Nephron (organoid): ENCODE measurements around the gene MAST3.
"Not testable (repeated sequence)": the region's sequence is repeated elsewhere in the genome, so short reads cannot be mapped to it uniquely, and the experiment has no call there.

Source experiments
- H3K27ac Mint-ChIP-seq, 3 experiments: 2 replicates each; pipeline ENCODE4 v1.8.0; 2020; ENCODE audit warnings: mixed read lengths in 3 of 3, mild to moderate bottlenecking in 2 of 3, moderate library complexity in 1 of 3
- H3K27me3 Mint-ChIP-seq: 2 replicates; pipeline ENCODE4 v1.8.0; 2021; ENCODE audit warnings: low read depth, mild to moderate bottlenecking, moderate library complexity, mixed read lengths
- H3K36me3 Mint-ChIP-seq: 2 replicates; pipeline ENCODE4 v1.8.0; 2020; ENCODE audit warnings: low read depth, mixed read lengths
- H3K4me1 Mint-ChIP-seq: 2 replicates; pipeline ENCODE4 v1.8.0; 2020; ENCODE audit warnings: mixed read lengths
- H3K4me3 Mint-ChIP-seq, 3 experiments: 2 replicates each; pipeline ENCODE4 v1.8.0; 2020; ENCODE audit warnings: mild to moderate bottlenecking in 3 of 3, mixed read lengths in 3 of 3, moderate library complexity in 2 of 3
- H3K9me3 Mint-ChIP-seq: 2 replicates; pipeline ENCODE4 v1.8.0; 2020; ENCODE audit warnings: mixed read lengths
- CTCF ChIP-seq, 3 experiments: fragments of 200-600 bp; sonication (generic); IDR thresholded peaks; one replicate each; pipeline ENCODE4 v1.5.0; 2021; ENCODE audit warnings: antibody characterized with exemption in 3 of 3; ENCODE audit not compliant: unreplicated experiment in 3 of 3

The MAST3 gene

DNA sequence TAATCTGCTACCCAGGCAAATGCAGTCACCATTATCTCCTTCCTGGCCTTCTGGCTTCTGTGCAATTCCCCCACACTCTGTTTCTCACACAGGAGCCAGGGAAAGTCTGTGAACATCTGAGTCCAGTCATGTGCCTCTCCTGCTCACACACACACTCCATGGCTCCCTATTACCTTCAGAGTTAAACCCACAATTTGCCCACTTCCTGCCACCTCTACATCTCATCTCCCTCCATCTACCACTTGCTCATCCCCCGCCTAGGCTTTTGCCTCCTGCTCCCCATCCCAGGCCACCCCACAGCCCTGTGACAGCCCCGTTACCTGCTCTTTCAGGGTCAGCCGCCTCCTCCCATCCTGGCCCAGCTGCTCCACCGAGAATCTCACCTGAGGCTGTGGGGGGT, 24.4 kb upstream of the MAST3 start:
- TF ChIP-seq CTCF (IDR thresholded peaks at IDR 0.05; ENCODE audit: unreplicated experiment in 3 of 3): no peak
- H3K27ac Mint-ChIP-seq: no peak overlapping the region
- H3K36me3 Mint-ChIP-seq: no peaks in the 10 kb centered on the region
- no peaks in the 10 kb centered on the region for H3K27me3 Mint-ChIP-seq
- no peaks in the 10 kb centered on the region for H3K9me3 Mint-ChIP-seq
- H3K4me3 Mint-ChIP-seq: no peak overlapping the region
- no peaks in the 10 kb centered on the region for H3K4me1 Mint-ChIP-seq

DNA sequence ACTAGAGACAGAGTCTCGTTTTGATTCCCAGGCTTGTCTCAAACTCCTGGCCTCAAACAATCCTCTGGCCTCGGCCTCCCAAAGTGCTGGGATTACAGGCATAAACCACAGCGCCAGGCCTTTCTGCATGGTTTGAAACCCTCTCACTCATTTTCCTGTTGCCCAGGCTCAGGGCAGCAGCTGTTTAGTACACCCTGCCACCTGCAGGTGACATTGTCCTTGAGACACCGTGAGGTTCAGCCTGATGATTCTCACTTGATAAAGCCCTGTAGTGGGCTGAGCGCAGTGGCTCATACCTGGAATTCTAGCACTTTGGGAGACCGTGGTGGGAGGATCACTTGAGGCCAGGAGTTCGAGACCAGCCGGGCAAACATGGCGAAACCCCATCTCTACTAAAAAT, 23.4 kb upstream of the MAST3 start:
- Mint-ChIP-seq H3K27me3 (no peaks in the 10 kb centered on the region), H3K4me3 (no peak overlapping the region), H3K27ac (no peak overlapping the region), H3K9me3 (no peaks in the 10 kb centered on the region), H3K4me1 (no peaks in the 10 kb centered on the region), H3K36me3 (no peaks in the 10 kb centered on the region)
- TF ChIP-seq CTCF (IDR thresholded peaks at IDR 0.05; ENCODE audit: unreplicated experiment in 3 of 3): no peak

DNA sequence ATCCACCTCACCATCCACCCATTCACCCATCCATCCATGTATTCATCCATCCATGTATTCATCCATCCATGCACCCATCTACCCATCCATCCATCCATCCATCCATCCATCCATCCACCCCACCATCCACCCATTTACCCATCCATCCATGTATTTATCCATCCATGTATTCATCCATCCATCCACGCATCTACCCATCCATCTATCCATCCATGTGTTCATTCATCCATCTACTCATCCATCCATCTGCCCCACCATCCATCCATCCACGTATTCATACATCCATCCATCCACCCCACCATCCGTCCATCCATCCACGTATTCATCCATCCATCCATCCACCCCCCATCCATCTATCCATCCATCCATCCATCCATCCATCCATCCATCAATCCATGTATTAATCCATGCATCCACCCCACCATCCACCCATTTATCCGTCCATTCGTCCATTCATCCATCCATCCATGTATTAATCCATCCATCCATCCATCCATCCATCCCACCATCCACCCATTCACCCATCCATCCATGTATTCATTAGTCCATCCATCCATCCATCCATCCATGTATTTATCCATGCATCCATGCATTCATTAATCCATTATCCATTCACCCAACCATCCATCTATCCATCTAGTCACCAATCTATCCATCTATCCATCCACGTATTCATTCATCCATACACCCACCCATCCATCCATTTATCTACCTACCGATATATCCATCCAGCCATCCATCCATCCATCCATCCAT, 13.5 kb upstream of the MAST3 start:
- Mint-ChIP-seq H3K27me3 (peaks cover 33% of the 10 kb centered on the region), H3K9me3 (no peaks in the 10 kb centered on the region), H3K36me3 (no peaks in the 10 kb centered on the region), H3K4me3 (no peak overlapping the region), H3K27ac (no peak overlapping the region), H3K4me1 (no peaks in the 10 kb centered on the region)
- TF ChIP-seq CTCF (IDR thresholded peaks at IDR 0.05; ENCODE audit: unreplicated experiment in 3 of 3): no peak

DNA sequence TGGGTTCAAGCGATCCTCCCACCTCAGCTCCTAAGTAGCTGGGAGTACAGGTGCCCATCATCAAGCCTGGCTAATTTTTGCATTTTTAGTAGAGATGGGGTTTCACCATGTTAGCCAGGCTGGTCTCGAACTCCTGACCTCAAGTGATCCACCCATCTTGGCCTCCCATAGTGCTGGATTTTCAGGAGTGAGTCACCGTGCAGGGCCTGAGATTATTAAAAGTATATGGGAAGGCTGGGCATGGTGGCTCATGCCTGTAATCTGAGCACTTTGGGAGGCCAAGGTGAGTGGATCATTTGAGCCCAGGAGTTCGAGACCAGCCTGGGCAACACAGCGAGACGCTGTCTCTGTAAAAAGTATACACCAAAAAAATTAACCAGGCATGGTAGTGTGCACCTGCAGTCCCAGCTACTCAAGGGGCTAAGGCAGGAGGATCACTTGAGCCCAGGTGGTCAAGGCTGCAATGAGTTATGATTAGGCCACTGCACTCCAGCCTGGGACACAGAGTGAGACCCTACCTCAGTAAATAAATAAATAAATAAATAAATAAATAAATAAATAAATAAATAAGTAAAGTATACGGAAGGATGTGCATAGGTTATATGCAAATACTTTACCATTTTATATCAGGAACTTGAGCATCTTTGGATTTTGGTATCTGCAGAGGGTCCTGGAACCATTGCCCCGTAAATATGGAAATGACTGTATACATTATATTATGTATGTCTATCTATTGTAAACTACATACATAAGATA, 11.7 kb upstream of the MAST3 start:
- no peaks in the 10 kb centered on the region for H3K9me3 Mint-ChIP-seq
- no peak overlapping the region for H3K27ac Mint-ChIP-seq
- no peaks in the 10 kb centered on the region for H3K36me3 Mint-ChIP-seq
- no peak for TF ChIP-seq CTCF (IDR thresholded peaks at IDR 0.05; ENCODE audit: unreplicated experiment in 3 of 3)
- no peaks in the 10 kb centered on the region for H3K4me1 Mint-ChIP-seq
- no peak overlapping the region for H3K4me3 Mint-ChIP-seq
- peaks cover 33% of the 10 kb centered on the region for H3K27me3 Mint-ChIP-seq

DNA sequence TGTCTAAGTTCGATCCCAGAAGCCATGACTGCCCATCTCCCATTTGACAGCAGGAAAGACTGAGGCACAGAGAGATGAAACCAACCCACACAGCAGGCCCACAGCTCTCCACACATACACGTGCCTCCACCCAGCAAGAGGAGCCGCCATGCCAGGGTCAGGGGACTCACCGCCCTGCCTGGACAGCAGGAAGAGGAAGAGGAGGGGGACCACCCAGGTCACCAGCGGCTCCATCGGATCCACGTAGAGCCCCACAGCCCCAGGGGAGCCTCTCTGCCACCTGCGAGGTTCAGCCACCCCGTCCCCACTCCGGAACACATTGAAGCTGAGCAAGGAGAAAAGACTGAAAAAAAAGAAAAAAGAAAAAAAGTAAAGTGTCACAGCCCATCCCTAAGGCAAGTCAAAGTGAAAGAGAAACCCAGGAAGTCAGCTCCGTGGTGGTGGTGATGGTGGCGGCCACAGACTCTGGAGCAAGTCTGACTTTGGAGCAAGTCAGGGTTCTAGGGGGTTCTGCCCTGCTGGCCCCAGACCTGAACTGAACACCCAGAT, 10.9 kb upstream of the MAST3 start, which contains the start of gene IL12RB1:
Gene IL12RB1, minus strand, starts transcription at position 345 of the 549 bp plus-strand sequence. Its CDS starts 111 bp downstream, at position 234.
- TF ChIP-seq CTCF (IDR thresholded peaks at IDR 0.05; ENCODE audit: unreplicated experiment in 3 of 3): no peak
- Mint-ChIP-seq H3K27ac (no peak within 1 kb of the TSS), H3K9me3 (no peaks in the 10 kb centered on the region), H3K4me1 (no peaks in the 10 kb centered on the region), H3K36me3 (no peaks in the 10 kb centered on the region), H3K4me3 (no peak within 1 kb of the TSS), H3K27me3 (peaks cover 31% of the 10 kb centered on the region)

GRCh38 chr19:18089096-18089541, 8.5 kb upstream of the MAST3 start:
- not testable (repeated sequence) for H3K27ac Mint-ChIP-seq, H3K4me3 Mint-ChIP-seq, H3K9me3 Mint-ChIP-seq, H3K36me3 Mint-ChIP-seq, H3K4me1 Mint-ChIP-seq
- H3K27me3 Mint-ChIP-seq: peaks cover 22% of the 10 kb centered on the region
